ENCODE results near the gene CCDC12. TPM values are rescaled to one million over a fixed set of nuclear protein-coding genes. Genes with fewer than 3 reads are reported as not detected.

CCDC12 gene
- total and polyA plus RNA-seq, 4 donors: 34.2 to 129 (median 70.0) TPM

DNA sequence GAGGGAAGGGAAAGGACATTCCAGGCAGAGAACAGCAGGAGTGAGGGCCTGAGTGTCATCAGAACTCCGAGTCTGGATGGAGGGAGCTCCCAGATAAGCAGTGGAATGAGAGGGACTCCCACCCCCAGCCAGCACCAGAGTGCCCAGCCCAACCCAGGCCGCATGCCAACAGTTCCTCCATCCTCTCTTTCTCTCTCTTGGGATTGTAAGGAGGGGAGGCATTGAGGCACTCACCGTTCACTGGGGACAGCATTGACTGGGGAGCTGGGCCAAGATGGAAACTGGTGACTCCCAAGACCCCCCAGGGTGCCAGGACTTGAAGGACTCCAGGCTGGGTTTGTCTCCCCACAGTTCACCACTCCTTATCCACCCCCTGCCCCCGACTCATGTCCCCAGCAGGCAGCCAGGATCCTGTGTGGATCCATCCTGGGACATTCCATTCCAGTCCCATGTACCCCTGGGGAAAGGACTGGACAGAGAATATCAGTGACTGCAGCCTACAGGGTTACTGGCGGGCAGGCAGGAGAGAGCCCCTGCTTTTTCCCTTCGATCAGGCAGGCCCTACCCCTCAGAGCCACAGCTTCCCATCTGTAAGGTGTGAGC lies 83.3 kb downstream of the CCDC12 start:
- WGBS, 2 donors: 70 to 74% methylated on average over 6 of the region's 6 CpGs
- DNase-seq: peak; percentile 51 to 61 (median 54)

DNA sequence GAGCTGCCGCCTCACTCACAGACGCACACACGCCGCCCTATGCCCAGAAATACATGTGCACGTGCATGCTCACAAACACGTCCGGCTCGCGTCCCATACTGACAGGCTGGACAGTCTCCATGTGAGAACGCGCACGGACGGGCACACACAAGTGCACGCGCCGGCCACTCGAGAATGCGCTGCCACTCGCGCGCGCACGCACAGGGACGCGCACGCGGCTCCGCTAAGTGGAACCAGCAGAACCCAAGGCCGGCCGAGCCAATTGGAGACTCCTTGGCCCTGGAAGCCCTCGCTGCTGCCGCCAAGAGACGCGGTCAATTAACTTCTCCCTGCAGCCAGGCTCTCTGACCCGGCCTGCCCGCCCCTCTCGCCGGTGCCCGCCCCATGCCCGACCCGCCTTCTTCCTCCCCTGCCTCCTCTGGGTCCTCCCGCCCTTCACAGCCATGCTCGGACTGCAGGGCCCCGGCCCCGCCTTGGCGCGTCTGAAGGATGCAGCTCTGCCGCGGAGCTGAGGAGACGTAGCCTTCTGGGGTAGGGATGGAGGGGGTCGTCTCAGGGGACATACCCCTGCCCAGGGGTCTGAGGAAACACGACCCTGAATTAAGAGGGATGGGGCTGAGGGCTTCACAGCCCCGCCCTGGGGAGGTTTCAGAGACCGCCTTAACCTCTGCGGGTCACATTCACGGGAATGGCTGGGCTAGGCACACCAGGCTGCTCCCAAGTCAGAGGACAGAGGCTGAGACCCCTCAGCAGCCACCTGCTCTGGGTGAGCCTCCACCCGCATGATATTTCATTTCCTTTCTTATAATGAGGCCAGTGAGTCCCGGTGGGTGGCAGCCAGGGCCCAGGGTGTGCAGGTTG lies 84.0 kb downstream of the CCDC12 start:
- TF ChIP-seq, protein P1, sequence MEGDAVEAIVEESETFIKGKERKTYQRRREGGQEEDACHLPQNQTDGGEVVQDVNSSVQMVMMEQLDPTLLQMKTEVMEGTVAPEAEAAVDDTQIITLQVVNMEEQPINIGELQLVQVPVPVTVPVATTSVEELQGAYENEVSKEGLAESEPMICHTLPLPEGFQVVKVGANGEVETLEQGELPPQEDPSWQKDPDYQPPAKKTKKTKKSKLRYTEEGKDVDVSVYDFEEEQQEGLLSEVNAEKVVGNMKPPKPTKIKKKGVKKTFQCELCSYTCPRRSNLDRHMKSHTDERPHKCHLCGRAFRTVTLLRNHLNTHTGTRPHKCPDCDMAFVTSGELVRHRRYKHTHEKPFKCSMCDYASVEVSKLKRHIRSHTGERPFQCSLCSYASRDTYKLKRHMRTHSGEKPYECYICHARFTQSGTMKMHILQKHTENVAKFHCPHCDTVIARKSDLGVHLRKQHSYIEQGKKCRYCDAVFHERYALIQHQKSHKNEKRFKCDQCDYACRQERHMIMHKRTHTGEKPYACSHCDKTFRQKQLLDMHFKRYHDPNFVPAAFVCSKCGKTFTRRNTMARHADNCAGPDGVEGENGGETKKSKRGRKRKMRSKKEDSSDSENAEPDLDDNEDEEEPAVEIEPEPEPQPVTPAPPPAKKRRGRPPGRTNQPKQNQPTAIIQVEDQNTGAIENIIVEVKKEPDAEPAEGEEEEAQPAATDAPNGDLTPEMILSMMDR (IDR thresholded peaks at IDR 0.05; ENCODE audit: control extremely low read depth, extremely low read depth): no peak
- H3K27me3 ChIP-seq (ENCODE audit: control insufficient read depth in 3 of 3, insufficient read depth in 3 of 3, low read length in 2 of 3): no peaks in the 10 kb centered on the region
- H3K4me3 ChIP-seq: peak overlapping the region; percentile 10
- H3K9me3 ChIP-seq (ENCODE audit: control insufficient read depth in 4 of 4, insufficient read depth in 3 of 4, low read length in 3 of 4): no peaks in the 10 kb centered on the region
- DNase-seq (peak; percentile 86 to 92 (median 88)), ATAC-seq (ENCODE audit: insufficient read depth, low FRiP score) (peak; percentile 82)
- no peak overlapping the region for H3K9ac ChIP-seq (ENCODE audit: insufficient read depth in 1 of 2, low read length in 2 of 2)
- H3K27ac ChIP-seq (ENCODE audit: low read depth in 1 of 2, low read length in 1 of 2): no peak overlapping the region
- peaks cover 0 to 3% (median 0%) of the 10 kb centered on the region in 4 donors for H3K36me3 ChIP-seq (ENCODE audit: control insufficient read depth in 4 of 4, insufficient read depth in 4 of 4, low read length in 4 of 4)
- 4 to 5% methylated on average over 58 of the region's 58 CpGs for WGBS, 2 donors
- H3K4me1 ChIP-seq (ENCODE audit: control insufficient read depth in 5 of 5, insufficient read depth in 5 of 5, low read length in 5 of 5): peaks cover 0 to 61% (median 19%) of the 10 kb centered on the region in 5 donors

More for the DNA sequence above, 83.3 kb downstream of the CCDC12 start:
- Histone ChIP-seq H3K27me3 (ENCODE audit: control insufficient read depth in 3 of 3, insufficient read depth in 3 of 3, low read length in 2 of 3) (peaks cover 0 to under 1% (median 0%) of the 10 kb centered on the region in 3 donors), H3K27ac (ENCODE audit: low read depth in 1 of 2, low read length in 1 of 2) (no peak overlapping the region), H3K4me1 (ENCODE audit: control insufficient read depth in 5 of 5, insufficient read depth in 5 of 5, low read length in 5 of 5) (peaks cover 0 to 54% (median 19%) of the 10 kb centered on the region in 5 donors), H3K4me3 (no peak overlapping the region), H3K9ac (ENCODE audit: insufficient read depth in 1 of 2, low read length in 2 of 2) (no peak overlapping the region), H3K9me3 (ENCODE audit: control insufficient read depth in 4 of 4, insufficient read depth in 3 of 4, low read length in 3 of 4) (no peaks in the 10 kb centered on the region), H3K36me3 (ENCODE audit: control insufficient read depth in 4 of 4, insufficient read depth in 4 of 4, low read length in 4 of 4) (peaks cover 0 to 3% (median 0%) of the 10 kb centered on the region in 4 donors)
- no peak for ATAC-seq (ENCODE audit: insufficient read depth, low FRiP score)
- TF ChIP-seq, protein P1 (IDR thresholded peaks at IDR 0.05; ENCODE audit: control extremely low read depth, extremely low read depth): no peak

DNA sequence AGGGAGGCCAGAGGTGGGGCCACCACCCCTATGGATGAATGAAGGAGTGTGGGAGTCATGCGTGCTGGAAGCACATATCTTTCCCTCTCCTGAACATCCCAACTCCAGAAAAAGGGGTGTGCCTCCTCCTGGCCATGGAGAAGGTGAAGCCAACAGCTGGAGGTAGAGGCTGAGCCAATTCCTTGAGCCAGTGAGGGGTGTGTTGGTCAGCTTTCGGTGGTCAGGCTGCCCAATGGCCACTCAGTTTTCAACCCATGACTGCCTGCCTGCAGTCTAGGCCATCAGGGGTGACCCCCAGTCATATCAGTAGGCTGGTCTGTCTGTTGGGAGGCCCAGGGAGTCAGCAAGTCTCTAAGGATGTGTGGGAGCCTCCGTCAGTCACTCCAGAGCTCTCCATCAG lies 85.4 kb downstream of the CCDC12 start:
- H3K9ac ChIP-seq (ENCODE audit: insufficient read depth in 1 of 2, low read length in 2 of 2): no peak overlapping the region
- H3K4me1 ChIP-seq (ENCODE audit: control insufficient read depth in 5 of 5, insufficient read depth in 5 of 5, low read length in 5 of 5): peaks cover 0 to 62% (median 19%) of the 10 kb centered on the region in 5 donors
- no peaks in the 10 kb centered on the region for H3K36me3 ChIP-seq (ENCODE audit: control insufficient read depth in 4 of 4, insufficient read depth in 4 of 4, low read length in 4 of 4)
- ATAC-seq (ENCODE audit: insufficient read depth, low FRiP score): no peak
- no peak overlapping the region for H3K27ac ChIP-seq (ENCODE audit: low read depth in 1 of 2, low read length in 1 of 2)
- H3K4me3 ChIP-seq: no peak overlapping the region
- H3K9me3 ChIP-seq (ENCODE audit: control insufficient read depth in 4 of 4, insufficient read depth in 3 of 4, low read length in 3 of 4): no peaks in the 10 kb centered on the region
- WGBS, 2 donors: 94 to 100% methylated on average over 3 of the region's 3 CpGs
- DNase-seq: no peak
- no peaks in the 10 kb centered on the region for H3K27me3 ChIP-seq (ENCODE audit: control insufficient read depth in 3 of 3, insufficient read depth in 3 of 3, low read length in 2 of 3)
- TF ChIP-seq, protein P1 (IDR thresholded peaks at IDR 0.05; ENCODE audit: control extremely low read depth, extremely low read depth): no peak
